SK-N-SH (cell line): Measurements from ENCODE around the gene TMEM134. TPM values are rescaled to one million over a fixed set of nuclear protein-coding genes. Genes with fewer than 3 reads are reported as not detected.

Source experiments
- CTCF ChIA-PET: fragments of 300-600, 350-600 bp; formaldehyde crosslinking; extraction: SDS; loops from one replicate; lab custom pipeline; 2021; lab: Yijun Ruan, JAX
- POLR2A ChIA-PET: fragments of 350-600 bp; sonication (Branson Sonifier 250); formaldehyde crosslinking; extraction: SDS; loops from one replicate; lab custom pipeline; 2020; ENCODE audit warnings: antibody characterized with exemption, inconsistent platforms; lab: Yijun Ruan, JAX
- DNase-seq: peaks from one replicate; pipeline ENCODE4 v3.0.0; 2012
- H2AFZ ChIP-seq: fragments of 200-600 bp; sonication (generic); 2 replicates; pipeline ENCODE4 v1.8.1; 2016; ENCODE audit warnings: antibody characterized with exemption, mild to moderate bottlenecking, low read depth
- H3F3A ChIP-seq: fragments of 200-600 bp; sonication (generic); replicated peaks from 2 replicates; pipeline ENCODE3; 2016; ENCODE audit warnings: antibody characterized with exemption, mild to moderate bottlenecking; ENCODE audit not compliant: insufficient read depth
- H3K27ac ChIP-seq, 2 experiments: fragments of 200-500 bp in 1 of 2; fragments of 200-600 bp in 1 of 2; sonication (Bioruptor generic) in 1 of 2; sonication (generic), shearing (Covaris generic) in 1 of 2; 2 replicates each; pipeline versions ENCODE4 v1.5.1 to v1.6.1; 2014 to 2016; ENCODE audit warnings: low read depth in 2 of 2, inconsistent platforms in 1 of 2, low read length in 1 of 2, mild to moderate bottlenecking in 1 of 2, mixed read lengths in 1 of 2
- H3K27me3 ChIP-seq: fragments of 200-600 bp; sonication (generic), shearing (Covaris generic); 2 replicates; pipeline ENCODE4 v1.6.1; 2016; ENCODE audit warnings: mixed run types; ENCODE audit not compliant: insufficient read depth
- H3K36me3 ChIP-seq, 2 experiments: fragments of 200-500 bp in 1 of 2; fragments of 200-600 bp in 1 of 2; sonication (Bioruptor generic) in 1 of 2; sonication (generic) in 1 of 2; replicated peaks in 1 of 2; 2 replicates each; pipeline versions ENCODE3 to v1.5.1; 2014 to 2016; ENCODE audit warnings: low read length in 1 of 2, mild to moderate bottlenecking in 1 of 2; ENCODE audit not compliant: insufficient read depth in 2 of 2, control insufficient read depth in 1 of 2
- H3K4me1 ChIP-seq, 2 experiments: fragments of 200-500 bp in 1 of 2; fragments of 200-600 bp in 1 of 2; sonication (Bioruptor generic) in 1 of 2; sonication (generic), shearing (Covaris generic) in 1 of 2; 2 replicates each; pipeline versions ENCODE4 v1.5.1 to v1.6.1; 2014 to 2016; ENCODE audit warnings: low read depth in 1 of 2, low read length in 1 of 2, mixed run types in 1 of 2; ENCODE audit not compliant: insufficient read depth in 2 of 2, control insufficient read depth in 1 of 2
- H3K4me2 ChIP-seq: fragments of 200-600 bp; sonication (generic), shearing (Covaris generic); 2 replicates; pipeline ENCODE4 v1.6.1; 2017; ENCODE audit warnings: mixed run types
- H3K4me3 ChIP-seq, 2 experiments: fragments of 200-500 bp in 1 of 2; fragments of 200-600 bp in 1 of 2; sonication (Bioruptor generic) in 1 of 2; sonication (generic), shearing (Covaris generic) in 1 of 2; 2 replicates each; pipeline versions ENCODE4 v1.5.1 to v1.8.1; 2014 to 2016; ENCODE audit warnings: low read depth in 2 of 2, inconsistent platforms in 1 of 2, low read length in 1 of 2, mild to moderate bottlenecking in 1 of 2, mixed read lengths in 1 of 2, moderate library complexity in 1 of 2
- H3K79me2 ChIP-seq: fragments of 200-600 bp; sonication (generic); 2 replicates; pipeline ENCODE4 v1.8.1; 2017; ENCODE audit warnings: mild to moderate bottlenecking; ENCODE audit not compliant: insufficient read depth
- H3K9ac ChIP-seq: fragments of 200-600 bp; sonication (generic); 2 replicates; pipeline ENCODE4 v1.6.1; 2017; ENCODE audit warnings: mixed run types
- H3K9me2 ChIP-seq: fragments of 200-600 bp; sonication (generic); 2 replicates; pipeline ENCODE4 v1.6.1; 2017; ENCODE audit warnings: mixed run types
- H3K9me3 ChIP-seq: fragments of 200-600 bp; sonication (generic); 2 replicates; pipeline ENCODE4 v1.6.1; 2017; ENCODE audit warnings: mixed run types, mild to moderate bottlenecking, moderate library complexity
- H4K20me1 ChIP-seq: fragments of 200-600 bp; sonication (generic); 2 replicates; pipeline ENCODE4 v1.6.1; 2017; ENCODE audit warnings: mild to moderate bottlenecking, mixed run types; ENCODE audit not compliant: insufficient read depth
- CHD2 ChIP-seq: fragments of 150-350 bp; IDR thresholded peaks from 2 replicates; pipeline ENCODE4 v1.6.1; 2018; ENCODE audit warnings: low read length; ENCODE audit not compliant: partially characterized antibody
- CTCF ChIP-seq: fragments of 200-600 bp; sonication (generic); IDR thresholded peaks from 2 replicates; pipeline ENCODE4 v1.6.1; 2017; ENCODE audit warnings: antibody characterized with exemption, mild to moderate bottlenecking, moderate library complexity
- EP300 ChIP-seq, 2 experiments: IDR thresholded peaks; 2 replicates each; pipeline versions ENCODE4 v1.4.0 to v1.6.1; 2012; ENCODE audit warnings: borderline replicate concordance in 1 of 2, low read depth in 1 of 2, low read length in 1 of 2
- EZH2phosphoT487 ChIP-seq: fragments of 200-600 bp; sonication (generic); IDR thresholded peaks from 2 replicates; pipeline ENCODE4 v1.6.1; 2017; ENCODE audit warnings: low read depth, mixed run types, mild to moderate bottlenecking, antibody characterized with exemption, moderate library complexity, borderline replicate concordance
- FOSL2 ChIP-seq: IDR thresholded peaks from 2 replicates; pipeline ENCODE4 v1.4.0; 2012; ENCODE audit warnings: low read depth, mild to moderate bottlenecking, moderate library complexity, borderline replicate concordance
- GABPA ChIP-seq: IDR thresholded peaks from 2 replicates; pipeline ENCODE4 v1.4.0; 2012; ENCODE audit warnings: low read depth, mild to moderate bottlenecking
- IRF3 ChIP-seq: fragments of 150-350 bp; IDR thresholded peaks from 2 replicates; pipeline ENCODE4 v1.6.1; 2016; ENCODE audit warnings: mild to moderate bottlenecking, low read depth, low read length
- MEF2A ChIP-seq: IDR thresholded peaks from 2 replicates; pipeline ENCODE4 v1.4.0; 2012; ENCODE audit warnings: low read depth, borderline replicate concordance
- MXI1 ChIP-seq: IDR thresholded peaks from 2 replicates; pipeline ENCODE4 v1.6.1; 2012; ENCODE audit warnings: mild to moderate bottlenecking, low read depth, low read length, improper control_type of control experiment
- PBX3 ChIP-seq: IDR thresholded peaks from 2 replicates; pipeline ENCODE4; 2012
- RAD21 ChIP-seq: IDR thresholded peaks from 2 replicates; pipeline ENCODE4 v1.6.1; 2012; ENCODE audit warnings: mild to moderate bottlenecking, low read length
- RCOR1 ChIP-seq: fragments of 150-350 bp; IDR thresholded peaks from 2 replicates; pipeline ENCODE4 v1.6.1; 2017; ENCODE audit warnings: antibody characterized with exemption, low read length
- RFX5 ChIP-seq: IDR thresholded peaks from 2 replicates; pipeline ENCODE4 v1.6.1; 2012; ENCODE audit warnings: mild to moderate bottlenecking, improper control_type of control experiment, low read length
- RXRA ChIP-seq: IDR thresholded peaks from 2 replicates; pipeline ENCODE4 v1.4.0; 2012; ENCODE audit warnings: low read depth, mild to moderate bottlenecking, borderline replicate concordance
- TAF1 ChIP-seq: IDR thresholded peaks from 2 replicates; pipeline ENCODE4 v1.6.1; 2012; ENCODE audit warnings: low read depth, mild to moderate bottlenecking, low read length, moderate library complexity, borderline replicate concordance
- TCF12 ChIP-seq: IDR thresholded peaks from 2 replicates; pipeline ENCODE4 v1.4.0; 2012
- TEAD4 ChIP-seq: IDR thresholded peaks from 2 replicates; pipeline ENCODE4 v1.4.0; 2012; ENCODE audit warnings: mild to moderate bottlenecking, borderline replicate concordance; ENCODE audit not compliant: insufficient read depth
- WGBS: methylation state at CpG from one replicate; pipeline ENCODE4 v1.1.6; 2017; ENCODE audit warnings: low lambda C conversion rate; 5-methylcytosine and 5-hydroxymethylcytosine counted together
- polyA plus RNA-seq, 3 experiments: library from polyadenylated mRNA; depleted of rRNA; stranded (reverse); fragments of >200 nt; gene quantifications; 2 replicates each; pipeline ENCODE4 v1.2.3, GENCODE V29; 2012
- TF ChIP-seq, protein P1 (sequence below): IDR thresholded peaks from 2 replicates; pipeline ENCODE4 v1.4.0; 2012; ENCODE audit warnings: low read depth, borderline replicate concordance
- TF ChIP-seq, protein P2 (sequence below): IDR thresholded peaks from 2 replicates; pipeline ENCODE4 v1.4.0; 2012; ENCODE audit warnings: low read depth

The TMEM134 gene
- polyA plus RNA-seq, 1 of the 3 experiments (the other 2 are of a cell fraction) = 132 TPM

- no peaks in the 10 kb centered on the region for H3K27me3 ChIP-seq
- no peaks in the 10 kb centered on the region for H4K20me1 ChIP-seq
- no peak for DNase-seq
- no peak overlapping the region for H3K27ac ChIP-seq
- H3K9me2 ChIP-seq = no peaks in the 10 kb centered on the region
- no peak overlapping the region for H2AFZ ChIP-seq
- H3F3A ChIP-seq = no peaks in the 10 kb centered on the region
- peaks cover 3 to 48% of the 10 kb centered on the region in 2 experiments for H3K36me3 ChIP-seq
- H3K4me3 ChIP-seq = no peak overlapping the region
- no peaks in the 10 kb centered on the region for H3K4me1 ChIP-seq
- peaks cover 10% of the 10 kb centered on the region; the same call in 1 of the 2 replicates for H3K79me2 ChIP-seq
- TF ChIP-seq MXI1 (no peak), TCF12 (no peak), CHD2 (no peak), RCOR1 (no peak), EP300 (IDR thresholded peaks at IDR 0.05; ENCODE audit: borderline replicate concordance in 1 of 2, low read depth in 1 of 2, low read length in 1 of 2) (no peak), PBX3 (no peak), TEAD4 (no peak), RXRA (no peak), RFX5 (no peak), RAD21 (no peak), FOSL2 (no peak), IRF3 (no peak), TAF1 (no peak), CTCF (no peak), MEF2A (no peak), EZH2phosphoT487 (no peak), GABPA (no peak)
- TF ChIP-seq, protein P1, sequence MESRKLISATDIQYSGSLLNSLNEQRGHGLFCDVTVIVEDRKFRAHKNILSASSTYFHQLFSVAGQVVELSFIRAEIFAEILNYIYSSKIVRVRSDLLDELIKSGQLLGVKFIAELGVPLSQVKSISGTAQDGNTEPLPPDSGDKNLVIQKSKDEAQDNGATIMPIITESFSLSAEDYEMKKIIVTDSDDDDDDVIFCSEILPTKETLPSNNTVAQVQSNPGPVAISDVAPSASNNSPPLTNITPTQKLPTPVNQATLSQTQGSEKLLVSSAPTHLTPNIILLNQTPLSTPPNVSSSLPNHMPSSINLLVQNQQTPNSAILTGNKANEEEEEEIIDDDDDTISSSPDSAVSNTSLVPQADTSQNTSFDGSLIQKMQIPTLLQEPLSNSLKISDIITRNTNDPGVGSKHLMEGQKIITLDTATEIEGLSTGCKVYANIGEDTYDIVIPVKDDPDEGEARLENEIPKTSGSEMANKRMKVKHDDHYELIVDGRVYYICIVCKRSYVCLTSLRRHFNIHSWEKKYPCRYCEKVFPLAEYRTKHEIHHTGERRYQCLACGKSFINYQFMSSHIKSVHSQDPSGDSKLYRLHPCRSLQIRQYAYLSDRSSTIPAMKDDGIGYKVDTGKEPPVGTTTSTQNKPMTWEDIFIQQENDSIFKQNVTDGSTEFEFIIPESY = no peak
- TF ChIP-seq, protein P2, sequence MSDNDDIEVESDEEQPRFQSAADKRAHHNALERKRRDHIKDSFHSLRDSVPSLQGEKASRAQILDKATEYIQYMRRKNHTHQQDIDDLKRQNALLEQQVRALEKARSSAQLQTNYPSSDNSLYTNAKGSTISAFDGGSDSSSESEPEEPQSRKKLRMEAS = no peak
- H3K9ac ChIP-seq = no peak overlapping the region
- 93% methylated on average over 21 of the region's 26 CpGs for WGBS
- POLR2A ChIA-PET = no interaction called here
- H3K9me3 ChIP-seq = no peaks in the 10 kb centered on the region
- CTCF ChIA-PET = no interaction called here
- H3K4me2 ChIP-seq = no peak overlapping the region
These were observed 33.9 kb downstream of the TMEM134 start for GRCh38 chr11:67435031-67435726.
